GM12891 (cell line): ENCODE data around the gene TLCD1.

Experiments
- POLR2A ChIP-seq: IDR thresholded peaks from 2 replicates; pipeline ENCODE4 v1.6.1; 2011; ENCODE audit warnings: low read depth, low read length, control low read depth
- POLR2AphosphoS5 ChIP-seq: IDR thresholded peaks from 2 replicates; pipeline ENCODE4 v1.6.1; 2011; ENCODE audit warnings: low read depth, low read length, control low read depth
- SPI1 ChIP-seq: IDR thresholded peaks from 2 replicates; pipeline ENCODE4 v1.6.1; 2011; ENCODE audit warnings: low read depth, low read length, control low read depth
- TAF1 ChIP-seq: IDR thresholded peaks from 2 replicates; pipeline ENCODE4 v1.6.1; 2011; ENCODE audit warnings: low read depth, low read length, control low read depth

- TF ChIP-seq POLR2AphosphoS5 (no peak; the same call in 1 of the 2 replicates), POLR2A (0 out of 2 replicates have a peak, but pooled peaks have one; percentile 17), TAF1 (no peak), SPI1 (no peak)
Observed at GRCh38 chr17:28745786-28746411, 19.9 kb upstream of the TLCD1 start.
